Measurements from ENCODE around the gene C4BPA.

C4BPA gene

DNA sequence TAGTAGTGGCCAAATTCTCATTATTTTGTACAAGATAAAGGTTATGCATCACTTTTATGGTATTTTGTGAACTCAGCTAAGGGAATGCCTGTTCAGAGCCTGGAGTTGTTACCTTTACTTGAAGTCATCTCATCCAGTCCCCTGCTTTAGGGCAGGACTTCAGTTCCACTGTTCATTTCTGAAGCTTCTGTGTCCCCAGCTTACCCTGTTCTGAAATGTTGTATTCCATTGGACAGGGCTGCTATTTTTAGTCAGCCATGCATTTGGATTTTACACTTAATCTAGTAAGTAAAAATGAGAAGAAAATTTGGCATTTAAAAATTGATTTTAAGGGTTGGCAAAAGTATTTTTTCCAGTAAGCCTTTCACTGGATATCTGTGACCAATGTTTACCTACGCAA lies 27.0 kb upstream of the C4BPA start:
- no peak for DNase-seq (ENCODE audit: extremely low read depth in 1 of 2, low read depth in 1 of 2)

DNA sequence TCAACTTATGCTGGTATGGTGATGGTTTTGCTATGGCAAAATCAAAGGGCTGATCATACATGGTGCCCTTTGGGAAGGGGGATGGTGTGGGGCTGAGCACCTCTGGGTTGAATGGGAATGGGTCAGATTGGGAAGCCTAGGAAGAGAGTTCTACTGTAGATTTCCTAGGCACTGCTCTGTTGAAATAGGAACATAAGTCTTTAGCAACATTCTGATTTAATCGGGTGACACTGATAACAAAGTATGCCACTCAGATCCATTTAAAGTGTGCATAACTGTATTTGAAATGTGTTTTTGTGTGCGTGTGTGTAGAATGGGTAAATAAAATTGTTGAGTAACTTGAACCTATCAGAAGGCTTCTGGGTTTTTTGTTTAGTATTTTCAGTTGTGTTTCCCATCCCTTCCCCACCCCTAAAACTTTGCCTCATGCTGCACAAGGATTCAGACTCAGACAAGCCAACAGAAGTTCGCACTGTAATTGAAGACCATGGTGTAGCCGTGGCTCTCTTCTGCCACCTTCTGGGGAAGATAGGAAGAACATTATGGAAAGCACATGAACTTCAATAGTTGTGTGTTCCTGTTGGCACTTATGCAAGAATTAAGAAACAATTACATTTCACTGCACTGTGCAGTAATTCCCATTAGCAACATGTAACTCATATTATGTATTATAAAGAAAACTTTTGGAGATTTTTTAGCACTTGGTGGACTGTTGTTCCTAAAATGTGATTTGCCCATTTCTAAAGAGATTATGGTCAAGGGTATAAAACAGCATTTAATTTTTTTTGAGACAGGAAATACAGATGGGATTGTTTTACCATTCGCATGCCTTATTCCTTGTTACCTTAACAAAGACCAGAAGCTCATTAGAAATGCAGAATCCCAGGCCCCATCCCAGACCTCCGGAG lies 26.3 kb upstream of the C4BPA start:
- DNase-seq (ENCODE audit: extremely low read depth in 1 of 2, low read depth in 1 of 2), result peak; percentile 23 to 29

DNA sequence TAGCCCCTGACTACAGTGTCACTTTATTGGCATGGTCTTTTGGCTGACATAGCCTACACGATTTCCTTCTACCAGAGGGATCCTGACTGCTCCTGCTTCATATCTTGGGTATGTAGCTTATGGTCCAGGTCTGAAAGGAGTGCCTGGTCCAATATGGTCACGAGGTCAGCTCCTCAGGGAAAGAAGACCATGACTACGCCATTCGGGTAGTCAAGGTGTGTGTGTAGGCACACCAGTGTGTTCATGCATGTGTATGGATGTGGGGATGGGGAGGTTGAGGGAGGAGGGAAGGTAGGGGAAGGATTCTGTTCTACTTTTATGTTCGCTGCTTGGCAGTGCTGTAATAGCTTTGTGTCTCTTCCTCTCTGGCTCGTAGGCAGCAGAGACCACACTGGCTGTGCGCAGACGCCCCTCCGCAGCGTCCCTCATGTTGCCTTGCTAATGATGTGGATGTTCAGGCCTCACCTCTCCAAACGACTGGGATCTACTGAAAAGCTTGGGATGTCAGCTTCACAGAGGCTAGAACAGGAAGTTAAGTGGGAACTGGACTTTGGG lies 25.4 kb upstream of the C4BPA start:
- no peak for DNase-seq (ENCODE audit: extremely low read depth in 1 of 2, low read depth in 1 of 2)

DNA sequence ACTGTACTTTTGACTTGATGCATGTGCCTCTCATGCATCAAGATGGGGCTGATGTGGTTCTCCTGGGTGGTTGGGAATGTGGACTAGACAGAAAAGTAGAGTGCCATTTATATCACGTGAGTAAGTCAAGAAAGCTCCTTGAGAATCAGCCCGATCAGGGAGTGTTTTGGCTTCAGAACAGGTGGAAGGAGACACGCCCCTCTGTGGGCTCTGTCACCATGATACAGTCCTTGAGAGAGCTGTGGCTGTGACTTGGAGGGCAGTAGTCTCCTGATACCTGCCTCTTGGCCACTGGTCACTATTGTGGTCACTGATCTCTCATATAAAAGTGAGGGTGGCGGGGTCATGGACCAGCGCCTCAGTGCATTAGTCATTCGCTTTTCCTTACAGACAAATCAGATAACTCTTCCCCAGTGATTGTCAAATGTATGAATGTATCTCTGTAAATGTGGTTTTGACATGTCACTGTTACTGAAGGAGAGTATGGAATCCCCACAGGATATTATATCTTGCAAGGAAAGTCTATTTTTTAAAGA lies 24.3 kb upstream of the C4BPA start:
- DNase-seq (ENCODE audit: extremely low read depth in 1 of 2, low read depth in 1 of 2), result no peak

DNA sequence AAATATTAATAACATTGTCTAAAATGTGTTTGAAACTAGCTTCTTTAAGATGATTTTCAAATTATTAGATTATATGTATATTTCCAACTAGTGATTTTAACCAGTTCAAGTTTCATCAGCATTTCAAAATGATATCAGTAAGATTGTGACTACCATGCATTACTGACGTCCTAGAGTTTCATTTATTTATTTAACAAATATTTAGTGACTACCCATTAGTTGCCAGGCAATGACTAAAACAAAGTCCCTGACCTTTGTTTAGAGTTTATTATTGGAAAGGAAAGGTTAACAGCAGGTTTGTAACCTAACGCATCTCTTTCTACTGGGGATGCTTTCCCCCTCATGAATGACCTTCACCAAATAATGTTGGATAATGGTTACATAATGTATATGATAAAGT lies 22.9 kb upstream of the C4BPA start:
- DNase-seq (ENCODE audit: extremely low read depth in 1 of 2, low read depth in 1 of 2), result no peak

DNA sequence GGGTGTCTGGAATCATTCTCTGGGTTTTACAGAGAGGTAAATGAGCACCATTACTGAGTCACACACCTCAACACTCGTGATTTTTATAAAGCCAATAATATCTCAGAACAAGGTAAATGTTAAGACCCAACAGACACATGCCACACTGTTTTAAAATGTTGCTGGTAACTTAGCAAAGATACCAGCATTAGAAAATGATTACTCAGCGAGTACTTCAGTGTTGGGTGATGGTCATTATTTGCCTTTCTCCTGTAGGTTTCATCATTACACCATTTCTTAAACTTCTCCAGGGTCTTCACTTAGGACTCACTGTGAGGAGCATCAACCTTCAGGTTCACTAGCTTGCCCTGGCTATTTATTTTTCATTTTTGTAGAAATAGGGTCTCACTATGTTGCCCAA lies 22.2 kb upstream of the C4BPA start:
- DNase-seq (ENCODE audit: extremely low read depth in 1 of 2, low read depth in 1 of 2), result no peak

DNA sequence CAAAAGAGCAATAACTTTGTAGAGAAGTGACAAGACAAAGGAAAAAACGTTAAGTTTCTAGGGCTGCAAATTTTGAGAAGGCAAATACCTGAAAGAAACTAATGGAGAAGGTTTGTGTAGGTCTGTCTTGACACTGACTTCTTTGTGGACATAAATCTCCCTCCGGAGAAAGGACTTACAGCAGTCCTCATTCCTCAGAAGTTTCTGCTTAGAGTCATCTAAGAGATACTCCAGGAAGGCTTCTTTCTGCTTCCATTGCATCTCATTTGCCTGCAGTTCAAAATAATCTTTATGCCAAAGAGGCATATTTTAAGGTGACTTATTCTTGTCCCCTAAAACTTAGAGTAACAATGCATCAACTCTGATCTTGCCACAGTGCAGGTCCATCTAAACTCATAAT lies 19.8 kb upstream of the C4BPA start:
- no peak for DNase-seq (ENCODE audit: extremely low read depth in 1 of 2, low read depth in 1 of 2)

DNA sequence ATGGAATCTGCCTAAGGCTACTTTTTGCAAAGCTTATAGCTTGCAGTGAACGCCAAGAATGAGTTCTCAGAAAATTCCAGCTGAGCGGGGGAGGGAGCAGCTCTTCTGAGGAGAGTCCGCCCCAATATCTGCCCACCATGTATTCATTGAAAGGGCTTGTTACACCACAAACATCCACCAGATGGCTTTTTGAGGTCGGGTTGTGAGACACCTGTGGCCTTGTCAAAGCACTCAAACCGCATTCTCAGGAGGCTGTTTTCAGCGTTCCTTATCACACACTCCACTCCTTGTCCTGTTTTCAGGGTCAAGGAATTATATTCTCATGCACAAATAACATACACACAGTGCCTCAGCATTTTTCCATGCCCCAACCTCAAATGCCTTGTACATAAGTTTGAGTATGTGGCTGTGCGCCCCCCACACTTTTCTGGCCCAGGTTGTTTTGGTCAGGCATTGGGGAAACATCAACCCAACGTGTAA lies 19.3 kb upstream of the C4BPA start:
- DNase-seq (ENCODE audit: extremely low read depth in 1 of 2, low read depth in 1 of 2), result peak; percentile 7 to 17

DNA sequence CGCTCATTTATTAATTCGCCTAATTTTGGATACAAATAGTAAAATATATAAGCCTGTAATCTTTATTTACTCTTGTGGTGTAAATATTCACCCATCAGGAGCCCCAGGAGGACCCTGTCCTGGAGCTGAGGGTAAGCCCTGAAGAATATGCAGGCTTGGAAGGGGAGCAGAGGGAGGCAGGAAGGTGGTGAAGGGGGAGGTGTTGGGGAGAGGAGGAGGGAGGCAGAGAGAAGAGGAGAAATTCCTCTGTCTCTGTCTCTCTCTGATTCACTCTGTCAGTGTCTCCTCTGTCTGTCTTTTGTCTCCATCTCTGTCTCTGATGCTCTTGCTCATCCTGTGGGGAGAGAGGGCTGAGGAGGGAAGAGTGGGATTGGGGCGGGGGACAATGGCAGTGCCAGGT lies 18.1 kb upstream of the C4BPA start:
- DNase-seq (ENCODE audit: extremely low read depth in 1 of 2, low read depth in 1 of 2), result no peak

DNA sequence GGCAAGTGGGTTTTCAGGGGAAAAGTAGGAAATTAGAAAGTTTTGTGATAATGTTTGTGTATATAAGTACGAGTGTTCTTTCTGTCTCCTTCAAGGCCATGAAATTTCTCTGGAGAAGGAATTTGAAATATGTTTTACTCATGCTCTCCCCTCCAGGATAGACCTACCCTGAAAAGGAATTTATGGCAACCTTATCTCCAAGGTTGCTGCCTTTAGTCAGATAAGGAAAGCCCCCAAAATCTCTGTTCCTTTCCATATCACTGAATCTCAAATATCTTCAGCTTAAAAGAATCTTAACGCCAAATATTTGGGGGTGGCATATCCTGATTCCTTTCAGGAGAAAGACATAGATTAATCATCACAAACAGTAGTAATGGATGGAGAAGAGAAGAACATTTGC lies 15.9 kb upstream of the C4BPA start:
- no peak for DNase-seq (ENCODE audit: extremely low read depth in 1 of 2, low read depth in 1 of 2)

DNA sequence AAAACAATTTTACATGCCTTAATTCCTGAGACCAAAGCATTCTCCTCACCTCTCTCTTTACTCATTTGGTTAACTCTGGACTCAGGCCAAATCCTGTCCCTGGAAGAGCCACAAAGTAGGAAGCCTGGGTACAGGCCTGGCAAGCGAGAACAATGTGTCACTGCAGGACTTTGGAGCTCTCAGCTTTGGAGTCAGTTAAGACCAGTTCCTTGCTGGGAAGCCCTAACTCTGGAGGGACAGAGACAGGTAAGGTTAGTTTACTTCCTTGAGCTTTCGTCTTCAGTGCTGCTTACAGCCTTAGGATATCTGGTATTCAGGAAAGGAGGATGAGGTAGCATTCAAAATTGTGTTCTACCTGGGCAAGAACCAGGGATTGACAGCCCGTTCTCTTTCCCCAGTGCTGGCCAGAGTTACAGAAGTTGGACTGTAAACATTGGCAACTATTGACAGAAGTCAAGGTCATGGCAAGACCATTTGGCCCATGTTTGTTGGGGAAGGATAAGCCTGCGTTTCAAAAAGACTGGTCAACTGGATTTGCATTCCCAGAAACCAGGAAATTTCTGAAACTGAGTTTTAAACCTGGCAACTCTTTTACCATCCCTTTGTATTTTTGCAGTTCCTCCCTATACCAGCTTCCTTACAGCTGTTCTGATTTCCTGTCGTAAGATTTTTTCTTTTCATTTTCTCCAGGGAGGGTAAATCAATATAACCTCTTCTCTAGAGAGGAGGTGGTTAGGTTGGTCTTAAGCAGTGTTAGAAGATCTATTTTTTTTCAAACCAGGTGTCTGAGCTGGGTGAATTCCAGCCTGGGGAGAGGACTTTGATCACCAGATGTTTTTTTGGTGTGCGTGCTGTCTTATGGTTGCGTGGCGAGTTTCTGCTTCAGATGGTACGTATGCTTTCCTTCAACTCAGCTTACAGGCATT lies 15.1 kb upstream of the C4BPA start, which contains the start of gene C4BPB:
C4BPB (plus strand) TSS at position 160 of the 926 bp plus-strand sequence; CDS start at position 832, 672 bp downstream.
- no peak for DNase-seq (ENCODE audit: extremely low read depth in 1 of 2, low read depth in 1 of 2)

DNA sequence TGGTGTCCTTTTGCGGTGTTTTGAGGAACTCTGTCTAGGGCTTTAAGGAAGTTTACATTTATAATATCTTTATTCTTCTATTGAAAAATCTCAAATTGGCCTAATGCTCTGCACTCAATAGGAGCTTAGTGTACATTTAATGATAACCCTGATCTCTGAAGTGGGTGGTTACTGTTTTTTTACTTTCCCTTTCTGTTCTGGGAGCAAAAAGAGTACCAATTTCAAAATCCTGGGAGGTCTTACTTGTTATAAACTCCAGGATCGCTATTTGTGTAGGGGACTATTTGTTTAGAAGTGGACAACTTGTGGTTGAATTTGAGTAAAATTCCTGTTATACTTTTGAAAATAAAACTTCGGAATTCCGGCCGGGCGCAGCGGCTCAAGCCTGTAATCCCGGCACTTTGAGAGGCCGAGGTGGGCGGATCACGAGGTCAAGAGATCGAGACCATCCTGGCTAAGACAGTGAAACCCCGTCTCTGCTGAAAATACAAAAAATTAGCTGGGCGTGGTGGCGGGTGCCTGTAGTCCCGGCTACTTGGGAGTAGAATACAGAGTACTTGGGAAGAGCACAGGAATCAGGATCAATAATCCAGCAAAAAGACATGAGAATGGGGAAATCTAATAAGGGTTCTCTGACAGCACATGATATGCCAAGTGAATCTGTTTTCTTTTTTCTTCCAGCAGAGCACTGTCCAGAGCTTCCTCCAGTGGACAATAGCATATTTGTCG lies 14.2 kb upstream of the C4BPA start:
- DNase-seq (ENCODE audit: extremely low read depth in 1 of 2, low read depth in 1 of 2), result no peak

DNA sequence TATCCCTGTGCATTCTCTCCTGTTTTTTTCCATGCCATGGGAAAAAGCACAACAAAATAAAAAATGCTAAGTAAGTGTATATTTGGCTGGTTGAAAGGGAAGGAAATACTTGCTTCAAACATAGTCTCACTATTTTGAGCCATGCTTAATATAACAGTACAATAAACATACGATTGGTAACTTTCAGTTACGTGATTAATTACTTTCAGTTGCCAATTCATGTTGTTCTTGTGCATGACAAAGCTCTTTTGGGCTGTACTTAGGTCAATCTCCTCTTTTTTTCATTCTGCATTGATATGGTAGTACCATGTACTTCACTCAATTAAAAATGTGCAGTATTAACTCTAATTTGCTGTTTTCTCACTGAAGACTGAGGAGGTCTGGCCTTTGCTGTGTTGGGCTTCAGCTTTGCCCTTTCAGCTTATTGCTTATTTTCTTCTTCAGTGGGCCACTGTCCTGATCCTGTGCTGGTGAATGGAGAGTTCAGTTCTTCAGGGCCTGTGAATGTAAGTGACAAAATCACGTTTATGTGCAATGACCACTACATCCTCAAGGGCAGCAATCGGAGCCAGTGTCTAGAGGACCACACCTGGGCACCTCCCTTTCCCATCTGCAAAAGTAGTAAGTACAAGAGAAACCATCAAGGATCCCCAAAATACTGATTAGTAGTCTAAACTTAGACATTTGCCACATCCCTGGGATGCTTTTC lies 12.7 kb upstream of the C4BPA start:
- DNase-seq (ENCODE audit: extremely low read depth in 1 of 2, low read depth in 1 of 2), result no peak

DNA sequence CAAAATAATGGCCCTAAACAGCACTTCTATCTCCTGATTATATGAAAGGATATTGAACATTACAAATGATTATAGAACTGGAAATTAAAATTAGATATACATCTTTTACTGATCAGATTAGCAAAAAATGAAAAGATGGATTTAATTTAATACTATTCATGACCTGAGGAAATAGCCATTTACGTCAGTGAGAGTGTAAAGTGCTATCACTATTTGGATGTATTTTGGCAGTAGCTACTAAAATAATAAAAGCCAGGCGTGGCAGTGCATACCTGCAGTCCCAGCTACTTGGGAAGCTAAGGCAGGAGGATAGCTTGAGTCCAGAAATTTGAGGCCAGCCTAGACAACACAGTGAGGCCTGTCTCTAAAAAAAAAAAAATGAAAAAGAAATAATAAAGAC lies 10.1 kb upstream of the C4BPA start:
- no peak for DNase-seq (ENCODE audit: extremely low read depth in 1 of 2, low read depth in 1 of 2)

DNA sequence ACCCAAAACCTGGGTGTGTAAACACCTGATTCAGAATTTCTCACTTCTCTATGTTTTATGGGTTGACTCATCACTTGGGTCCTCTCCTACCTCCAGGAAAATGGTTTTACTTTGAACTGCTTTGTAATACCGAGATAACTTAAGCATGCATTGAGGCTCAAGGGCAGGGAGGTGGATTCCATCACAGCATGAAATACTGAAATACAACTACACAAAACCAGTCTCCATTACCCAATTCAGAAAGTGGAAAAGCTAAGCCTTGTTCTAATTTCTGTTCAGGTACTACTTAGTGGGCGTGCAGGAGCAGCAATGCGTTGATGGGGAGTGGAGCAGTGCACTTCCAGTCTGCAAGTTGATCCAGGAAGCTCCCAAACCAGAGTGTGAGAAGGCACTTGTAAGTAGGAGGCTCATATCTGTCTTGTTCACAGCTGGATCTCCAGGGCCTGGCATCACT lies 6.1 kb upstream of the C4BPA start:
- DNase-seq (ENCODE audit: extremely low read depth in 1 of 2, low read depth in 1 of 2), result no peak

DNA sequence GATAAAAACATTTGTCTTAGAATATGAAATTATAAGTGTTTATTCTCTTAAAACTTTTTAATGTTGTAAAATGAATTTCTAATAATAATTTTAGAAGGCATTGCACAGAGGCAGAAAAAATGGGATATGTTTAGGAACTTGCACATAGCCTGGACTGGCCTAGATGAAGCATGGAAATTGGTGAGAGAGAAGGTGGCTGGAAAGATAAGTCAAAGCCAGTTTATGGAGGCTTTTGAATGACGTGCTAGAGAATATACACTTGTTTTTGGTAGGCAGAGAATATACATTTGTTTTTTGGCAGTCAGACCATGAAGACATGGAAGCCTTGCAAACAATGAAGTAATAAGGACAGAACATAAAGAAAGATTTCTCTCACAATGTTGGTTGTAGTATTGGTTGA lies 2.3 kb upstream of the C4BPA start:
- DNase-seq (ENCODE audit: extremely low read depth in 1 of 2, low read depth in 1 of 2), result no peak

DNA sequence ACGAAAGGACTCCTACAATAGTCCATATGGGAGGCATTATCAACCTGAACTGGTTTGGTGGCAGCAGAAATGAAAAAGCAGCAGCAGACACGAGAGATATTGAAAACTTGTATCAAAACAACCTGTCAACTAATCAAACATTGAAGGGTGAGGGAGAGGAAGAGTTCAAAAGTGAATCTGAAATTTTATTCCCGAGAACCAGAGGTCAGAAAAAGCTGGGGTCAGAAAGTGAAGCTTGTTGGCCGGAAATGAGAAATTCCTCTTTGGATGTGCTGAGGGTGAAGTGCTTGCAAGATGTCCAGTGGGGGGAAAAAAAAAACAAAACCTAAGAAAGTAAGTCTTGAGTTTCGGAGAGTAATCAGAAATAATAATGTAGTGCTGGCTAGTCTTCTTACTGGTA lies 1.9 kb upstream of the C4BPA start:
- no peak for DNase-seq (ENCODE audit: extremely low read depth in 1 of 2, low read depth in 1 of 2)

DNA sequence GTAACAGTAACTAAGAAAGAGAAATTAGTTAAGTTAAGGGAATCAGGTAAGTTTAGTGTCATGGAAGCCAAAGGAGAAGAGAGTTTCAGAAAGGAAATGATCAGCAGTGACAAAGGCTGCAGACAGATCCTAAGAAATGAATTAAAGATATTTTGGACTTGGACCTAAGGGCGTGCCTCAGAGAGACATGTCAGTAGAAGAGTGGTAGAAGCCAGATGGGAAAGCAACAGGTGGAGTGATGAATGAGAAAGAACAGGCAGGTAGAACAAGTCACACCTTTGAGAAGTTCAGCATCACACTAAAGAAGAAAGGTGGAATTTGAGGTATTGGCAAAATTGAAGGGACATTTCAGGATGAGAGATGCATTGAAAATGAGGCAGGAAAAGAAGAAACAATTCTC lies 1.4 kb upstream of the C4BPA start:
- DNase-seq (ENCODE audit: extremely low read depth in 1 of 2, low read depth in 1 of 2), result no peak

DNA sequence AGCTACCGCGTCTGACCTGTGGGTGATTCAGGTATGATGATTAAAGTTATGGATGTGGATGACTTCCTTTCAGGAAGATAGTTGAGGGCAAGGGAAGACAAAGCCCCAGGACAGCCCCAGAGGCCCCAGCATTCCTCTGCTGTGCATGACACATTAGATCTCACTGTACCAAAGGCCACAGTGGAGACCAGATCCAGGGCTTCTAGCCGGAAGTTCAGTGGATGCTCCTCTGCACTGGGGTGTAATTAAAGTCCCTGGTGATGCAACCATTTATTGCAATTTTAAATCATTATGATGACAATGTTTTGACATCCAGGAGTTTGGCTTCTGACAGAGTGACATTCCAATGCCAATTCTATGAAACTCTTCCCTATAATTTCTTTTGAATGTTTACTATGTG lies 5.0 kb downstream of the C4BPA start:
- DNase-seq (ENCODE audit: extremely low read depth in 1 of 2, low read depth in 1 of 2), result no peak
